Coronary artery (tissue), 2 donors: ENCODE data around the gene CCDC175.

Experiments used
- DNase-seq: peaks from one replicate; pipeline ENCODE4 v3.0.0-alpha.2; 2017; ENCODE audit warnings: low spot score
- H3K27ac ChIP-seq, 2 donors: fragments of 200-600 bp; sonication (generic); one replicate each; pipeline ENCODE4 v1.5.1; 2016 to 2019
- H3K4me3 ChIP-seq: fragments of 200-600 bp; sonication (generic); 2 replicates; pipeline ENCODE4 v1.5.1; 2016; ENCODE audit warnings: mild to moderate bottlenecking, moderate library complexity
- TF ChIP-seq, protein P1 (sequence below): fragments of 200-600 bp; sonication (generic); IDR thresholded peaks from one replicate; pipeline ENCODE4 v1.5.1; 2019; ENCODE audit warnings: antibody characterized with exemption

CCDC175 gene

DNA sequence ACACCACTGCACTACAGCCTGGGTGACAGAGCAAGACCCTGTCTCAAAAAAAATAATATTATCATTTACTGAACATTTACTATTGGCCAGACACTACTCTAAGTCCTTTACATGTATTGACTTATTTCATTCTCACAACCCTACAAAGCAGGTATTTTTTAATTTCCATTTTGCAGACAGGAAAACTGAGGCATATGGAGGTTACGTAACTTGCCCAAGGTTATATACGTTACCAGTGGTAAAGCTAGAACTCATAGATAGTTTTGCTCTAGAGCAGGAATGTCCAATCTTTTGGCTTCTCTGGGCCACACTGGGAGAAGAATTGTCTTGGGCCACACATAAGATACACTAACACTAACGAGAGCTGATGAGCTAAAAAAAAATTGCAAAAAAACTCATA lies 98.1 kb downstream of the CCDC175 start:
- Histone ChIP-seq H3K4me3 (no peak overlapping the region), H3K27ac (no peak overlapping the region)
- TF ChIP-seq, protein P1, sequence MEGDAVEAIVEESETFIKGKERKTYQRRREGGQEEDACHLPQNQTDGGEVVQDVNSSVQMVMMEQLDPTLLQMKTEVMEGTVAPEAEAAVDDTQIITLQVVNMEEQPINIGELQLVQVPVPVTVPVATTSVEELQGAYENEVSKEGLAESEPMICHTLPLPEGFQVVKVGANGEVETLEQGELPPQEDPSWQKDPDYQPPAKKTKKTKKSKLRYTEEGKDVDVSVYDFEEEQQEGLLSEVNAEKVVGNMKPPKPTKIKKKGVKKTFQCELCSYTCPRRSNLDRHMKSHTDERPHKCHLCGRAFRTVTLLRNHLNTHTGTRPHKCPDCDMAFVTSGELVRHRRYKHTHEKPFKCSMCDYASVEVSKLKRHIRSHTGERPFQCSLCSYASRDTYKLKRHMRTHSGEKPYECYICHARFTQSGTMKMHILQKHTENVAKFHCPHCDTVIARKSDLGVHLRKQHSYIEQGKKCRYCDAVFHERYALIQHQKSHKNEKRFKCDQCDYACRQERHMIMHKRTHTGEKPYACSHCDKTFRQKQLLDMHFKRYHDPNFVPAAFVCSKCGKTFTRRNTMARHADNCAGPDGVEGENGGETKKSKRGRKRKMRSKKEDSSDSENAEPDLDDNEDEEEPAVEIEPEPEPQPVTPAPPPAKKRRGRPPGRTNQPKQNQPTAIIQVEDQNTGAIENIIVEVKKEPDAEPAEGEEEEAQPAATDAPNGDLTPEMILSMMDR, result no peak
- DNase-seq, result no peak

DNA sequence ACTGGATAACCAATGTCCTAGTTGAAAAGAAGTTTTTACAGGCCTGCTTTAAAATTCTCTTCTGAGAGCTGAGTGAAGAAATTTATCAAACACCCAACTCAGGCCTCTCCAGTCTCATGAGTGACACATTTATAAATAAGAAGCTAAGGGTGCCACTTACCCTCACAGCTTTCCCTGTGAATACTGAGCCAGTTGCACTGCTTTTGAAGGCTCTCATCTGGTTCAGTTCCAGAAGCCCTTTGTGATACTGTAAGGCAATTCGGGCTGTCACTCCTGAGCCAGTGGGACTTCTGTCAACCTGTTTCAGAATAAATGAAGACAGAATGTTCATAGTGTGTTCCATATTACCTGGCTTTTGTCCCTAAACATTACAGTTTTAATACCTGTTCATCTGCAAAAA lies 100.9 kb downstream of the CCDC175 start:
- no peak for DNase-seq
- TF ChIP-seq, protein P1, result no peak
- Histone ChIP-seq H3K4me3 (no peak overlapping the region), H3K27ac (no peak overlapping the region)

DNA sequence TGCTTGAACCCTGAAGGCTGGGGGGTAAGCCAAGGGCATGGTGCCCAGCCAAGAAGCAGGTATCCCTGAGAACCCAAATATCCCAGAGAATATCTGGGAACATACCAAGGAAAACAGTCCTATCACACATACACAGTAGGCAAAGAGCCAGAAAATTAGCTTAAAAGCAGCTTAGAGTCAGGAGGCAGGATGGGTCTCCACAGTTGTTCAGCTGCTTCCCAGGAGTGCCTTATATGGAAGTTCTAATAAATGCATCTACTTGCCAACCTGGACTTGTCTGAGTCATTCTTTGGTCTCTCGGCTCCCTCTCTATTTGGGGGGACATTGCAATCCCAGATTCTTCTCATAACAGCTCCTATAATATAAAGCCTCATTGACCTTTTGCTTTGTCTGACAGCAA lies 102.4 kb downstream of the CCDC175 start:
- TF ChIP-seq, protein P1, result no peak
- DNase-seq, result no peak
- Histone ChIP-seq H3K4me3 (no peak overlapping the region), H3K27ac (peak overlapping the region; percentile 6 to 27)

DNA sequence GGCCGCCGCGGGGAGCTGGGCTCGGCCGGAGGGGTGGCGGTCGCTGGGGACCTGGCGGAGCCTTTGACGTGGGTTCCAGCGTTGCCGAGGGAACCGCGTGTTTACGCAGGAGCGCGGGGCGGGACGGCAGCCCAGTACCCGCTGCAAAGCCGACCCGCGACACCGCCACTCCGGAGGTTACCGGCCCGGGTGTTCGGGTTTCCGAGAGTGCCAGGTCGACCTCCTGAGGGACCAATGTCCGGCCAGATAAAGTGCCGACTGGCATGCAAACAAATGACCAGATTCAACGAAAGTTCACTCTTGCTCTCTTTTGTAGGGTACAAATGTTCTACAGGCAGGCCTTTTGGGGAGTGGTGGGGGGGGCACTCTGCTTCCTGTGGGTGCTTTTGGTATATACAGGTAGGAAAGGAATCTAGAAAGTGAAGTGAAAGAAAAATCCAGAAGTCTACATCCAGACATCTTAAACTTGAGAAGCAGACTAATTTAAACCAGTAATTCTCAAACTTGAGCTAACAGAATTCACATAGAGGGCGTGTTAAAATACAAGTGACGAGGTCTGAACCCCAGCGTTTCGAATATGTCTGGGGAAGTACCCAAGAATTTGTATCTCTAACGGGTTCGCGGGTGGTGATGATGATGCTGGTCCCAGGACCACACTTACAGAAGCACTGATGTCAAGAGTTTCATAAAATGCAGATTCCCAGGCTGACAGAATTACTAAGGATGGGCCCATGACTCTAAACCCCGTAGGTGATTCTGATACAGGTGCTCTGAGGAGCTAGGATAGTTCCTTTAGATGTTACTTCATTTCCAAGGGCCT lies 111.1 kb downstream of the CCDC175 start, which contains the start of gene GPR135:
TSS of gene GPR135 (minus strand) at position 65 of the 820 bp plus-strand sequence. CDS start 154 bp downstream, outside the sequence.
- H3K27ac ChIP-seq, result peak within 1 kb of the TSS; percentile 90 to 92
- peak; percentile 82 for DNase-seq

DNA sequence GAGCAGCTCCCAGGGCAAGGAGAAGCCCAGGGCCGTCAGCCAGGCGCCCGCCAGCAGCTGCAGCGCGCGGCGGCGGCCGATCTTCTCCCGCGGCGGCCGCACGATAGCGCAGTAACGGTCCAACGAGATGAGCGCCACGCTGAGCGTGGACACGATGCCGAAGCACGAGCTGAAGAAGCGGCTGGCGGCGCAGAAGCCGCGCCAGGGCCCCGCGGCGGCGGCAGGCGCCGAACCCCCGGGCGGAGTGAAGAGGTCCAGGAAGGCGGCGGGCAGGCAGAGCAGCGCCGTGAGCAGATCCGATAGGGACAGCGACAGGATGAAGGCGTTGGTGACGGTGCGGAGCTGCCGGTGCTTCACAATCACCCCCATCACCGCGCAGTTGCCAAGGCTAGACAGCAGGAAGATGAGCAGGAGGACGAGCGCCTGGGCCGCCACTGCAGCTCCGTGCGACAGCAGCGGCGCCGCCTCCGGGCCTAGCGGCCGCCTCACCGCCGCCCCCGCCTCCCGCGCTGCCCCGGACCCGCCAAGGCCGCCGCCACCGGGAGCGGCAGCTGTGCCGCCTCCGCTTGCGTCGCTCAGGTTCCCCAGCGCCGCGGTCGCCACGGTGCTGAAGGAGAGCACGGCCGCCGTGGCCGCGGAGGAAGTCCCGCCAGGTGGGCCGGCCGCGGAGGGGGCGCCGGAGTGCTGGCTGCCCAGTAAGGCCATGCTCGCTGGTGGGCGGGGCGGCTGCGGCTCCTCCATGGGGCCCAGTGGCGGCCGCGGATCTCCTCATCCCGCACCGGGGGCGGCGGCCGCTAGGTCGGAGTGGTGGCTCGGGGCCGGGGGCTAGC lies 111.9 kb downstream of the CCDC175 start:
- DNase-seq, result peak; percentile 89
- TF ChIP-seq, protein P1, result no peak
- peak overlapping the region; percentile 90 to 92 for H3K27ac ChIP-seq
- peak overlapping the region; percentile 80 for H3K4me3 ChIP-seq

More for the DNA sequence above, 111.1 kb downstream of the CCDC175 start, which contains the start of gene GPR135:
- H3K4me3 ChIP-seq, result peak within 1 kb of the TSS; percentile 80
- TF ChIP-seq, protein P1, result no peak

DNA sequence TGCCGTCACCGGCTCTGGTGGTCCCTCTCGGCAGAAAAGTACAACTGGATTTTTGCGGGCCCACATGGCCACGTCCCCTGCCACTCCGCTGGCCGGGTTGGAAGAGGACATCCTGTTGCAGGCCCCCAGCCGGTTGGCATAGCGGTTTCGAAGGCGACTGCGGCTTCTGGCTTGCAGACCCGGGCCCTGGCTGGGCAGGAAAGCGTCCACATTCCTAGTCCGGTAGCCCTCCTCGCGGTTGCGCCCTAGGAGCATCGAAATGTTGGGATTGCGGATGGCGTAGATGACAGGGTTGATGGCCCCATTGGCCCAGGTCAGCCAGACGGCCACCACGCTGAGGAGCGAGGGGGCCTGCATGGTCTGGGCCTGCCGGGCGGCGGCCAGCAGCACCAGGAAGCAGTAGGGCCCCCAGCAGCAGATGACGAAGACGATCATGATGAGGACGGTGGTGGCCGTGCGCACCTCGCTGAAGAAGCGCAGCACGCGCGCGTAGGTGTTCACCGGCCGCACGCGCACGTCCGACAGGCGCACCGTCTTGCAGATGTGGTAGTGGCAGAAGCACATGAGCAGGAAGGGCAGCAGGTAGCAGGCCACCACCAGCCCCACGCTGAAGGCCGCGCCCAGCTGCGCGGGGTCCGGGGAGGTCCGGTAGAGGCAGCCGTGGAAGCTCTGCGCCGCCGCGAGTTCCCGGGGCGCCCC lies 112.7 kb downstream of the CCDC175 start:
- H3K27ac ChIP-seq, result peak overlapping the region; percentile 90 to 92
- no peak for DNase-seq
- TF ChIP-seq, protein P1, result no peak
- peak overlapping the region; percentile 80 for H3K4me3 ChIP-seq
